Neural progenitor cell (in vitro differentiated cells): ENCODE data around the gene CHD5. TPM values are rescaled to one million over a fixed set of nuclear protein-coding genes. Genes with fewer than 3 reads are reported as not detected.

Source experiments
- DNase-seq: peaks from one replicate; pipeline ENCODE4 v3.0.0-alpha.2; 2016; ENCODE audit warnings: low spot score
- H2AFZ ChIP-seq: fragments of 200-600 bp; sonication (generic); replicated peaks from 2 replicates; pipeline ENCODE4 v1.6.1; 2016; ENCODE audit warnings: antibody characterized with exemption
- H3F3A ChIP-seq: fragments of 200-600 bp; sonication (generic); 2 replicates; pipeline ENCODE4 v1.6.1; 2016; ENCODE audit warnings: antibody characterized with exemption, low read depth
- H3K27ac ChIP-seq: fragments of 200-600 bp; sonication (generic); 2 replicates; pipeline ENCODE4 v1.5.1; 2016; ENCODE audit warnings: mild to moderate bottlenecking
- H3K27me3 ChIP-seq: fragments of 200-600 bp; sonication (generic); 2 replicates; pipeline ENCODE4 v1.6.1; 2016; ENCODE audit warnings: mild to moderate bottlenecking, moderate library complexity
- H3K36me3 ChIP-seq: fragments of 200-600 bp; sonication (generic); 2 replicates; pipeline ENCODE4 v1.5.1; 2016
- H3K4me1 ChIP-seq: fragments of 200-600 bp; sonication (generic); 2 replicates; pipeline ENCODE4 v1.6.1; 2016; ENCODE audit warnings: mixed run types
- H3K4me2 ChIP-seq: fragments of 200-600 bp; sonication (generic); 2 replicates; pipeline ENCODE4 v1.6.1; 2016
- H3K4me3 ChIP-seq: fragments of 200-600 bp; sonication (generic); 2 replicates; pipeline ENCODE4 v1.5.1; 2016
- H3K79me2 ChIP-seq: fragments of 200-600 bp; sonication (generic); 2 replicates; pipeline ENCODE4 v1.6.1; 2016; ENCODE audit warnings: low read depth
- H3K9ac ChIP-seq: fragments of 200-600 bp; sonication (generic); 2 replicates; pipeline ENCODE4 v1.6.1; 2016
- H3K9me3 ChIP-seq: fragments of 200-600 bp; sonication (generic); 2 replicates; pipeline ENCODE4 v1.5.1; 2016; ENCODE audit warnings: low read depth
- H4K20me1 ChIP-seq: fragments of 200-600 bp; sonication (generic); 2 replicates; pipeline ENCODE4 v1.6.1; 2016; ENCODE audit warnings: low read depth
- H3K27ac Mint-ChIP-seq: 3 replicates; pipeline ENCODE4 v1.8.0; 2021; ENCODE audit warnings: mixed read lengths
- H3K27me3 Mint-ChIP-seq: 2 replicates; pipeline ENCODE4 v1.8.0; 2022; ENCODE audit warnings: low read depth, mild to moderate bottlenecking, inconsistent platforms, moderate library complexity, mixed read lengths; ENCODE audit not compliant: insufficient read depth
- H3K36me3 Mint-ChIP-seq: 3 replicates; pipeline ENCODE4 v1.8.0; 2021; ENCODE audit warnings: mixed read lengths
- H3K4me1 Mint-ChIP-seq: 3 replicates; pipeline ENCODE4 v1.8.0; 2021; ENCODE audit warnings: mixed read lengths
- H3K4me3 Mint-ChIP-seq: 3 replicates; pipeline ENCODE4 v1.8.0; 2021; ENCODE audit warnings: mild to moderate bottlenecking, moderate library complexity, mixed read lengths
- H3K9me3 Mint-ChIP-seq: 3 replicates; pipeline ENCODE4 v1.8.0; 2020; ENCODE audit warnings: mixed read lengths
- EZH2 ChIP-seq: fragments of 200-600 bp; sonication (generic); IDR thresholded peaks from 2 replicates; pipeline ENCODE4 v1.6.1; 2017; ENCODE audit warnings: antibody characterized with exemption, mild to moderate bottlenecking, moderate library complexity
- EZH2phosphoT487 ChIP-seq: fragments of 200-600 bp; sonication (generic); IDR thresholded peaks from 2 replicates; pipeline ENCODE4 v1.6.1; 2017; ENCODE audit warnings: antibody characterized with exemption
- total RNA-seq: library from RNA; depleted of rRNA; stranded (reverse); fragments of >200 nt; gene quantifications from 2 replicates; pipeline ENCODE4 v1.2.3, GENCODE V29; 2015; ENCODE audit warnings: low replicate concordance
- TF ChIP-seq, protein P1 (sequence below): fragments of 200-600 bp; sonication (generic); IDR thresholded peaks from 2 replicates; pipeline ENCODE4 v1.5.1; 2017; ENCODE audit warnings: antibody characterized with exemption, mild to moderate bottlenecking

Gene CHD5
- total RNA-seq, 1 donor from 2014 or later = 0.17 TPM

DNA sequence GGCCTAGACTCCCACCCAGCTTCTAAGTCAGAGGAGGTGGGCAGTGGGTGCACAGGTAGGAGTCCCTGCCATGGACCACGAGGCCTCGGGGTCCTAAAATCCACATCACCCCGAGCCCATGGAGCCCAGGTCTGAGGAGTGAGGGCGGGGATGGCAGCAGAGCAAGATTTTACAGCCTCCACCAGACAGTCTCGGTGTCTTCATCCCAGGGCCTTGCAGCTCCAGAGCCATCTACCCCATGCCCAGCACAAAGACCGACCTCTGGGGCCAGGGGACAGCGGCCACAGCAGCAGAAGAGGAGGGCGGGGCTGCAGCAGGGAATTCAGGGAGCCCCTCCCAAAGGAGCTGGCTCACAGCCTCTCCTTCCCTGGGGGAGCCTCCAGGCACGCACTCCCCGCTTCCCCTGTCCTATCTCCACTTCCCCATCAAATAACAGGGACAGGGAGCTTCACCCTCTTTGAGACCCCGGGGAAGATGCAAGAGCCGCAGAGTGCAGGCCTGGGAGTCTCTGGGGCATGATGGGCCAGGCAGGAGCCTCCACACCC, 14.6 kb downstream of the CHD5 start:
- Histone ChIP-seq H3K27me3 (no peaks in the 10 kb centered on the region), H3K4me2 (no peak overlapping the region), H3K36me3 (no peaks in the 10 kb centered on the region), H3K4me3 (no peak overlapping the region), H3K4me1 (no peaks in the 10 kb centered on the region), H3K79me2 (no peaks in the 10 kb centered on the region), H3K27ac (no peak overlapping the region), H4K20me1 (peaks cover 23% of the 10 kb centered on the region), H3F3A (no peaks in the 10 kb centered on the region), H3K9ac (no peak overlapping the region), H2AFZ (no peak overlapping the region), H3K9me3 (no peaks in the 10 kb centered on the region)
- Mint-ChIP-seq H3K9me3 (no peaks in the 10 kb centered on the region), H3K27me3 (peaks cover 19% of the 10 kb centered on the region), H3K4me1 (no peaks in the 10 kb centered on the region), H3K36me3 (no peaks in the 10 kb centered on the region), H3K4me3 (no peak overlapping the region), H3K27ac (no peak overlapping the region)
- TF ChIP-seq, protein P1, sequence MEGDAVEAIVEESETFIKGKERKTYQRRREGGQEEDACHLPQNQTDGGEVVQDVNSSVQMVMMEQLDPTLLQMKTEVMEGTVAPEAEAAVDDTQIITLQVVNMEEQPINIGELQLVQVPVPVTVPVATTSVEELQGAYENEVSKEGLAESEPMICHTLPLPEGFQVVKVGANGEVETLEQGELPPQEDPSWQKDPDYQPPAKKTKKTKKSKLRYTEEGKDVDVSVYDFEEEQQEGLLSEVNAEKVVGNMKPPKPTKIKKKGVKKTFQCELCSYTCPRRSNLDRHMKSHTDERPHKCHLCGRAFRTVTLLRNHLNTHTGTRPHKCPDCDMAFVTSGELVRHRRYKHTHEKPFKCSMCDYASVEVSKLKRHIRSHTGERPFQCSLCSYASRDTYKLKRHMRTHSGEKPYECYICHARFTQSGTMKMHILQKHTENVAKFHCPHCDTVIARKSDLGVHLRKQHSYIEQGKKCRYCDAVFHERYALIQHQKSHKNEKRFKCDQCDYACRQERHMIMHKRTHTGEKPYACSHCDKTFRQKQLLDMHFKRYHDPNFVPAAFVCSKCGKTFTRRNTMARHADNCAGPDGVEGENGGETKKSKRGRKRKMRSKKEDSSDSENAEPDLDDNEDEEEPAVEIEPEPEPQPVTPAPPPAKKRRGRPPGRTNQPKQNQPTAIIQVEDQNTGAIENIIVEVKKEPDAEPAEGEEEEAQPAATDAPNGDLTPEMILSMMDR = no peak
- TF ChIP-seq EZH2phosphoT487 (no peak), EZH2 (no peak)
- DNase-seq = no peak

DNA sequence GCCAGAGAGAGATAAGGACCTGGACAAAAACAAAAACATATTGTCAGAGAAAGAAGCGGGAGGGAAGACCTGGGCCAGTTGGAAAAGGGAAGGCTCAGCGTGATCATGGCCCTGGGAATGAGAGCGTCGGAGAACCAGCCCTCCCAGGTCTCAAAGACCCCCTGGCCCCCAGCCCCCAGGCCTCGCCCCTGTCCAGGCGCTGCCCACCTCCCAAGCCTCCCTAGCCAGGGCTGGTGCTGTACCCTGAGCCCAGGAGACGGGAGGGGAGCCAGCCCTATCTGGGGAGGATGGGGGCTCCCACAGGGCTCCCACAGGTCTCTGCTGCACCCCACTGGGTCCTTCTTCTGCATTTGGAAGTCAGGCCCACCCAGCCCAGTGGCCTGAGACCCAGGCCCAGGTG, 15.1 kb downstream of the CHD5 start:
- Mint-ChIP-seq H3K36me3 (no peaks in the 10 kb centered on the region), H3K27ac (no peak overlapping the region), H3K9me3 (no peaks in the 10 kb centered on the region), H3K27me3 (peaks cover 19% of the 10 kb centered on the region), H3K4me1 (no peaks in the 10 kb centered on the region), H3K4me3 (no peak overlapping the region)
- Histone ChIP-seq H4K20me1 (peaks cover 23% of the 10 kb centered on the region), H3F3A (no peaks in the 10 kb centered on the region), H3K4me1 (no peaks in the 10 kb centered on the region), H3K4me3 (no peak overlapping the region), H3K27me3 (no peaks in the 10 kb centered on the region), H3K4me2 (no peak overlapping the region), H3K79me2 (no peaks in the 10 kb centered on the region), H3K9me3 (no peaks in the 10 kb centered on the region), H3K36me3 (no peaks in the 10 kb centered on the region), H2AFZ (no peak overlapping the region), H3K27ac (no peak overlapping the region), H3K9ac (no peak overlapping the region)
- DNase-seq = no peak
- TF ChIP-seq, protein P1 = no peak
- no peak for TF ChIP-seq EZH2phosphoT487
- TF ChIP-seq EZH2 = no peak

DNA sequence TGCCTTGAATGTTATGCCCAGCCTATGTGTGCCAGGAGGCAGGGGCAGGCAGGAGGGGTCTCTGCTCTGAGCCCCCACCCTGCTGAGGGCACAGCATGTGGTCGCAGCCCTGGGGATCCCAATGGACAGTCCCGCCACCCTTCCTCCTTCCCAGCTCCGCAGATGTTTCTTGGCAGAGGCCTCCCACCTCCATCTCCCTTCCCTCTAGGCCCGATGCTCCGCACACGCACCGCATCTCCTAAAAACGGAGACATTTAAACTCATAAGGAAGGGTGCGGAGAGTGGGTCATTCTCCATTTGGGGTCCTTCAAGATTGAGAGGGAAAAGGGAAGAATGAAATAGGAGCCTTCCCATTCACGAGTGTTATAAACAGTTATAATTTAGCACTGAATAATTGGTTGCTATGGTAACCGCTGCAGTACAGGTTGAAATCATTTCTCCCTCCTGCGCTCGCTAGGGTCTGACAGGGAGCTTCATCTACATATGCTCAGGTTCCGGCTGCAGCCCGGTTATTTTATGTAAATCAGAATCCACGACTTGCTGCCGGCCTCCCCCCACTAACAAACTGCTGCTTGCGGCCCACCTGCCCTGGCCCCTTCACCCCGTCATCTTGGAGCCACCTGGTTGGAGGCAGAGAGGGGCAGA, 16.0 kb downstream of the CHD5 start:
- Histone ChIP-seq H2AFZ (no peak overlapping the region), H3K4me3 (no peak overlapping the region), H3K4me2 (no peak overlapping the region), H3K36me3 (no peaks in the 10 kb centered on the region), H3K9ac (no peak overlapping the region), H3F3A (no peaks in the 10 kb centered on the region), H3K79me2 (no peaks in the 10 kb centered on the region), H3K9me3 (no peaks in the 10 kb centered on the region), H3K27ac (no peak overlapping the region), H4K20me1 (peaks cover 23% of the 10 kb centered on the region), H3K27me3 (no peaks in the 10 kb centered on the region), H3K4me1 (no peaks in the 10 kb centered on the region)
- H3K36me3 Mint-ChIP-seq = no peaks in the 10 kb centered on the region
- H3K4me3 Mint-ChIP-seq = no peak overlapping the region
- no peak overlapping the region for H3K27ac Mint-ChIP-seq
- DNase-seq = no peak
- peaks cover 20% of the 10 kb centered on the region for H3K27me3 Mint-ChIP-seq
- TF ChIP-seq, protein P1 = no peak
- TF ChIP-seq EZH2phosphoT487 (no peak), EZH2 (no peak)
- no peaks in the 10 kb centered on the region for H3K9me3 Mint-ChIP-seq
- H3K4me1 Mint-ChIP-seq = no peaks in the 10 kb centered on the region
